CD4-positive, alpha-beta T cell treated with Interleukin-17A for 4 hours (primary cell): Measurements from ENCODE around the gene PRAME.
"Not testable (repeated sequence)": the region's sequence is repeated elsewhere in the genome, so short reads cannot be mapped to it uniquely, and the experiment has no call there.

ENCODE experiments used
- DNase-seq: peaks from one replicate; pipeline ENCODE4 v3.0.0-alpha.2; 2020; ENCODE audit warnings: mixed read lengths

The PRAME gene

GRCh38 chr22:22548910-22549309 lies 10.2 kb downstream of the PRAME start:
- no peak for DNase-seq

- DNase-seq, result no peak
Observed at GRCh38 chr22:22548317-22548716, 10.7 kb downstream of the PRAME start.

- no peak for DNase-seq
Observed at GRCh38 chr22:22547692-22548300, 11.3 kb downstream of the PRAME start.

- no peak for DNase-seq
Observed at GRCh38 chr22:22547226-22547625, 11.8 kb downstream of the PRAME start.

GRCh38 chr22:22546490-22546889 lies 12.6 kb downstream of the PRAME start:
- no peak for DNase-seq

- DNase-seq, result no peak
Observed at GRCh38 chr22:22545084-22545483, 14.0 kb downstream of the PRAME start.

- no peak for DNase-seq
Observed at GRCh38 chr22:22538226-22538989, 20.7 kb downstream of the PRAME start.

GRCh38 chr22:22536916-22537315 lies 22.1 kb downstream of the PRAME start:
- no peak for DNase-seq

GRCh38 chr22:22536515-22536914 lies 22.6 kb downstream of the PRAME start:
- no peak for DNase-seq

GRCh38 chr22:22535662-22536061 lies 23.4 kb downstream of the PRAME start:
- DNase-seq, result no peak

GRCh38 chr22:22534604-22535415 lies 24.3 kb downstream of the PRAME start:
- no peak for DNase-seq

GRCh38 chr22:22533863-22534262 lies 25.2 kb downstream of the PRAME start:
- DNase-seq, result no peak

GRCh38 chr22:22533417-22533816 lies 25.6 kb downstream of the PRAME start:
- DNase-seq, result no peak

GRCh38 chr22:22532547-22533071 lies 26.5 kb downstream of the PRAME start:
- DNase-seq, result not testable (repeated sequence)

- DNase-seq, result no peak
Observed at GRCh38 chr22:22531770-22532546, 27.1 kb downstream of the PRAME start.

- no peak for DNase-seq
Observed at GRCh38 chr22:22528780-22529179, 30.3 kb downstream of the PRAME start.

GRCh38 chr22:22527312-22527711 lies 31.8 kb downstream of the PRAME start:
- no peak for DNase-seq

- DNase-seq, result no peak
Observed at GRCh38 chr22:22526125-22526912, 32.7 kb downstream of the PRAME start.

- no peak for DNase-seq
Observed at GRCh38 chr22:22523494-22523893, 35.6 kb downstream of the PRAME start.

- DNase-seq, result no peak
Observed at GRCh38 chr22:22521631-22522030, 37.4 kb downstream of the PRAME start.

- no peak for DNase-seq
Observed at GRCh38 chr22:22520667-22521602, 38.1 kb downstream of the PRAME start.
